ENCODE results near the gene HDHD5.

GRCh38 chr22:17119481-17120202 lies 39.4 kb downstream of the HDHD5 start:
- TF ChIP-seq, protein P1, sequence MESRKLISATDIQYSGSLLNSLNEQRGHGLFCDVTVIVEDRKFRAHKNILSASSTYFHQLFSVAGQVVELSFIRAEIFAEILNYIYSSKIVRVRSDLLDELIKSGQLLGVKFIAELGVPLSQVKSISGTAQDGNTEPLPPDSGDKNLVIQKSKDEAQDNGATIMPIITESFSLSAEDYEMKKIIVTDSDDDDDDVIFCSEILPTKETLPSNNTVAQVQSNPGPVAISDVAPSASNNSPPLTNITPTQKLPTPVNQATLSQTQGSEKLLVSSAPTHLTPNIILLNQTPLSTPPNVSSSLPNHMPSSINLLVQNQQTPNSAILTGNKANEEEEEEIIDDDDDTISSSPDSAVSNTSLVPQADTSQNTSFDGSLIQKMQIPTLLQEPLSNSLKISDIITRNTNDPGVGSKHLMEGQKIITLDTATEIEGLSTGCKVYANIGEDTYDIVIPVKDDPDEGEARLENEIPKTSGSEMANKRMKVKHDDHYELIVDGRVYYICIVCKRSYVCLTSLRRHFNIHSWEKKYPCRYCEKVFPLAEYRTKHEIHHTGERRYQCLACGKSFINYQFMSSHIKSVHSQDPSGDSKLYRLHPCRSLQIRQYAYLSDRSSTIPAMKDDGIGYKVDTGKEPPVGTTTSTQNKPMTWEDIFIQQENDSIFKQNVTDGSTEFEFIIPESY (IDR thresholded peaks at IDR 0.05) = no peak
- TF ChIP-seq, protein P2, sequence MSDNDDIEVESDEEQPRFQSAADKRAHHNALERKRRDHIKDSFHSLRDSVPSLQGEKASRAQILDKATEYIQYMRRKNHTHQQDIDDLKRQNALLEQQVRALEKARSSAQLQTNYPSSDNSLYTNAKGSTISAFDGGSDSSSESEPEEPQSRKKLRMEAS (IDR thresholded peaks at IDR 0.05) = no peak
- TF ChIP-seq TAF1 (conservative IDR thresholded peaks at IDR 0.05) = no peak
- peak; percentile 37 for TF ChIP-seq CTCF (IDR thresholded peaks at IDR 0.05; ENCODE audit: low read depth, low read length, missing input control)
- TF ChIP-seq, protein P3, sequence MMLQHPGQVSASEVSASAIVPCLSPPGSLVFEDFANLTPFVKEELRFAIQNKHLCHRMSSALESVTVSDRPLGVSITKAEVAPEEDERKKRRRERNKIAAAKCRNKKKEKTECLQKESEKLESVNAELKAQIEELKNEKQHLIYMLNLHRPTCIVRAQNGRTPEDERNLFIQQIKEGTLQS (IDR thresholded peaks at IDR 0.05) = no peak
- no peak for TF ChIP-seq SP1 (IDR thresholded peaks at IDR 0.05)

All from liver (tissue), 3 donors.